ENCODE data around the gene PTGR2.

Gene PTGR2

DNA sequence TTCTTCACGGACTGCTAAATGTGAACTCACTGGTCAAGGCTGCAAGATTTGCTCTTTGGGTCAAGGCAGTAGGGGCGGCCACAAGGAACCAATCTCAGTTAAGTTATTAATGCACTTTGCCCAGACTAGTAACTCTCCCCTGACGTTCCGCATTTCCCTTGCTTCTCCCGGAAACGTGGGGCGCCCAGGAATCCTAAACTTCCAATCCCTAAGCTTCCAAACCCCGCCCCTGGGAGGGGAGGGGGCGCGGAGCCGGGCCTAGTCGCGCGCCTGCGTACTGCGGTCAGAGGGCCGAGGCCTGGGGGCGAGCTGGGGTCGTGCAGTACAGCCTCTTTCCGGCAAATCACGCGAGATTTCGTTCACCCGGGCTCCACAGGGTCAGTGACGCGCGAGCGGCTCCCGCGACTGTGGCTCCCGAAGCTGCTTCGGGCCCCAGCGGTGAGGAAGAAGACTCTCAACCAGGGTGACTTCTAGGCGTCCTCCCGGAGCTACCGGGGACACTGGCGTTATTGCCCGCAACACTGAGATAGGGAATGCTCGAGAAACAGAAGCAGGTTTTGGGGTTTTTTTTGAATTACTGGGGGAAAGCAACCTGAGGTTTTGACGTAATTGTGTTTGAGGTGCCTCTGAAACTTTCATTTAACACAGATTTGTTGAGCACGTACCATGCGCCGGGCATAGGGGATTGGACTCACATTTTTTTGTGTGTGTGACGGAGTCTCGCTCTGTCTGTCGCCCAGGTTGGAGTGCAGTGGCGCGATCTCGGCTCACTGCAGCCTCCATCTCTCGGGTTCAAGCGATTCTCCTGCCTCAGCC is at the start of gene PTGR2:
TSS of gene PTGR2 (plus strand) at position 265 of the 816 bp plus-strand sequence. CDS start 7,032 bp downstream, outside the sequence.
- TF ChIP-seq GATA2 (IDR thresholded peaks at IDR 0.05; ENCODE audit: low read depth, low read length) (no peak), GATA3 (IDR thresholded peaks at IDR 0.05; ENCODE audit: low read depth, low read length) (no peak)

GRCh38 chr14:73802431-73803188 is 49.0 kb upstream of the PTGR2 start:
- TF ChIP-seq GATA2 (IDR thresholded peaks at IDR 0.05; ENCODE audit: low read depth, low read length) (no peak), GATA3 (IDR thresholded peaks at IDR 0.05; ENCODE audit: low read depth, low read length) (no peak)

DNA sequence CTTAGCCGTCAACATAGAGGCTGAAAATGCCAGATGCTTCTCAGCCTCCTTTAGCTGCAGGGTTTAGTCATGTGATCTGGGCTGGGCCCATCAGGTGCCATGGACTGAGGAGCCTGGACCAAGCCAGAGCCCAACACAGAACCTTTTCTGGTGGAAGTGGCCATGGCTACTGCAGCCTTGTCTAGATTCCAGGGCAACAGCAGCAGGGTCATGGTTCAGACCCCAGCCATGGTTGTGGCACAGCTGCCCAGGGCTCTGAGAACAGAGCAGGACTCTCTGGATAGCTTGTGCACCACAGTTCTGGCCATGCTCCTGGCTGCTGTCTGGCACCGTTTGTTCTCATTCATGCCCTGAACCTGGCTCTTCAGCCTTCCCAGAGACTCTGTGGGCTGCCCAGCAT is 47.0 kb upstream of the PTGR2 start:
- TF ChIP-seq GATA3 (IDR thresholded peaks at IDR 0.05; ENCODE audit: low read depth, low read length) = no peak
- no peak for TF ChIP-seq GATA2 (IDR thresholded peaks at IDR 0.05; ENCODE audit: low read depth, low read length)

- TF ChIP-seq GATA2 (IDR thresholded peaks at IDR 0.05; ENCODE audit: low read depth, low read length) = no peak
- TF ChIP-seq GATA3 (IDR thresholded peaks at IDR 0.05; ENCODE audit: low read depth, low read length) = no peak
These were observed 44.2 kb upstream of the PTGR2 start for GRCh38 chr14:73807457-73807856.

DNA sequence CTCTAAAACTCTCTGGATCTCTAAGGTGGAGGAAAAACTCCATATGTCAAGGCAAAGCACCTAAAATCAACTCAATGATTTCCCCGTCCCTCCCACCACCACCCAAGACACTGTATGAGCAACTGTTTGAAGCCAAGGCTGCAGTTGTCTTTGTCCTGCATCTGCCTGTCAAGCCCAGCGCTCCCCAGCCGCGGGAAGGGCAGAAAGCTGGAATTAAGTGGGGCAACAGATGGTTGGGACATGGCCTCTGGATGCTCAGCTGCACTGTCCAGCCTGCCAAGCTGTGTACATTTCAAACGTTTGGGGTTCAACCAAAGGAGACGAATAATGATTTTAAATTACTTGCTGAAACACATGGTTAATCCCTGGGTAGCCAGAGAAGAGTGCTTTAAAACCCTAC is 42.2 kb upstream of the PTGR2 start:
- TF ChIP-seq GATA3 (IDR thresholded peaks at IDR 0.05; ENCODE audit: low read depth, low read length) (no peak), GATA2 (IDR thresholded peaks at IDR 0.05; ENCODE audit: low read depth, low read length) (no peak)

DNA sequence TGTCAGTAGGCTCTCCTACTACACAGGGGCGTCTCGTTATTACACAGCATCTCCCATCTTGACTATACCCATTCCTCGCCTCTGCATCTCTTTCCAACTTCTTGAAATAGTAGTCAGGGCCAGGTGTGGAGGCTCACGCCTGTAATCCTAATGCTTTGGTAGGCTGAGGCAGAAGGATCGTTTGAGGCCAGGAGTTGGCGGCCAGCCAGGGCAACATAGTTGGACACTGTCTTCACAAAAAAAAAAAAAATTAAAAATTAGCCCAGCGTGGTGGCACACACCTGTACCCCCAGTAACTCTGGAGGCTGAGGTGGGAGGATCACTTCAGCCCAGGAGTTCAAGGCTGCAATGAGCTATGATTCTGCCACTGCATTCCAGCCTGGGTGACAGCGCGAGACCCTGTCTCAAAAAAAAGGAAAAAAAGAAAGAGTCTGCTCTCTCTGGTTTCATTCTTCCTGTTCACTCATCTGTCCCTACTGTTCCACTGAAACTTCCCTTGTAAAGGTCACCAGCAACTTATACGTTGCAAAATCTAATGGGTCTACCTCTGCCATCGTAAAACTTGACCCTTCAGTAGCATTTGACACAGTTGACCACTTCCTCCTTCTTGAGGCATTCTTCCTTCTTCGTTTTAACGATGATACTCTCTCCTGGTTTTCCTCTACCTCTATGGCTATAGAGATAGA is 41.0 kb upstream of the PTGR2 start:
- no peak for TF ChIP-seq GATA3 (IDR thresholded peaks at IDR 0.05; ENCODE audit: low read depth, low read length)
- TF ChIP-seq GATA2 (IDR thresholded peaks at IDR 0.05; ENCODE audit: low read depth, low read length) = no peak

GRCh38 chr14:73811164-73811503 is 40.5 kb upstream of the PTGR2 start:
- TF ChIP-seq GATA3 (IDR thresholded peaks at IDR 0.05; ENCODE audit: low read depth, low read length) = no peak
- TF ChIP-seq GATA2 (IDR thresholded peaks at IDR 0.05; ENCODE audit: low read depth, low read length) = no peak

- TF ChIP-seq GATA2 (IDR thresholded peaks at IDR 0.05; ENCODE audit: low read depth, low read length) = no peak
- no peak for TF ChIP-seq GATA3 (IDR thresholded peaks at IDR 0.05; ENCODE audit: low read depth, low read length)
These were observed 37.5 kb upstream of the PTGR2 start for GRCh38 chr14:73814153-73814552.

DNA sequence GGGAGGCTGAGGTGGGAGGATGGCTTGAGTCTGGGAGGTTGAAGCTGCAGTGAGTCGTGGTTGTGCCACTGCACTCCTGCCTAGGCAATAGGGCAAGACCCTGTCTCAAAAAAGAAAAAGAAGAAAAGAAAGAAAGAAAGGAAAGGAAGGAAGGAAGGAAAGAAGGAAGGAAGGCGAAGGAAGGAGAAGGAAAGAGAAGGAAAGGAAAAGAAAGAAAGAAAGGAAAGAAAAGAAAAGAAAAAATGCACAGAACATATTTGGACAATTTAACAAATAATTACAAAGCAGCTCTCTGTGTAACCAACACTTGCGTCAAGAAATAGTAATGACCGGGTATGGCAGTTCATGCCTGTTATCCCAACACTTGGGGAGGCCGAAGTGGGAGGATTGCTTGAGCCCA is 35.8 kb upstream of the PTGR2 start:
- TF ChIP-seq GATA3 (IDR thresholded peaks at IDR 0.05; ENCODE audit: low read depth, low read length) (no peak), GATA2 (IDR thresholded peaks at IDR 0.05; ENCODE audit: low read depth, low read length) (no peak)

DNA sequence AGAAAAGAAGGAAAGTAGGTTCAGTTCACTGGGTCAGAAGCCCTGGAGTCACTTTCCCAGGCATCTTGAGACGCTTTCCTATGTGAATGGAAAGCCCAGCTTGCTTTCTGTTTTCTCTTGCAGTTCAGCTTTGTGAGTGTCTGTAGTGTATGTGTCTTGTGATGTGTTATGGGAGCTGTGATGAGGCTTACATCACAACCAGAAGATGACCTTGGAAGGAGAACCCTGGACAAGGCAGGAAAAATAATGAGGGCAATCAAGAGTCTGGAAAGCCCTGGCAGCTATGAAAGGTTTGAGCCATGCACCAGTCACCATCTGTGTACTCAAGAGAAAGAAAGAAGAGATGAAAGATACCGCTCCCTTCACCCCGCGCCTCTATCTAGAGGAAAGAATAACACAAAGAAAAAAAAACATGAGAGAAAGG is 35.2 kb upstream of the PTGR2 start:
- no peak for TF ChIP-seq GATA2 (IDR thresholded peaks at IDR 0.05; ENCODE audit: low read depth, low read length)
- TF ChIP-seq GATA3 (IDR thresholded peaks at IDR 0.05; ENCODE audit: low read depth, low read length) = no peak

- TF ChIP-seq GATA3 (IDR thresholded peaks at IDR 0.05; ENCODE audit: low read depth, low read length) = no peak
- no peak for TF ChIP-seq GATA2 (IDR thresholded peaks at IDR 0.05; ENCODE audit: low read depth, low read length)
These were observed 34.5 kb upstream of the PTGR2 start for GRCh38 chr14:73817020-73817655.

GRCh38 chr14:73818821-73819220 is 32.8 kb upstream of the PTGR2 start:
- TF ChIP-seq GATA3 (IDR thresholded peaks at IDR 0.05; ENCODE audit: low read depth, low read length) = no peak
- no peak for TF ChIP-seq GATA2 (IDR thresholded peaks at IDR 0.05; ENCODE audit: low read depth, low read length)

GRCh38 chr14:73820631-73821030 is 31.0 kb upstream of the PTGR2 start:
- TF ChIP-seq GATA2 (IDR thresholded peaks at IDR 0.05; ENCODE audit: low read depth, low read length) (no peak), GATA3 (IDR thresholded peaks at IDR 0.05; ENCODE audit: low read depth, low read length) (no peak)

GRCh38 chr14:73823339-73823885 is 28.2 kb upstream of the PTGR2 start:
- TF ChIP-seq GATA2 (IDR thresholded peaks at IDR 0.05; ENCODE audit: low read depth, low read length) = no peak
- no peak for TF ChIP-seq GATA3 (IDR thresholded peaks at IDR 0.05; ENCODE audit: low read depth, low read length)

Data from SH-SY5Y (cell line).